SH-SY5Y (cell line): ENCODE results near the gene HTR1A.

ENCODE experiments used
- GATA2 ChIP-seq: IDR thresholded peaks from 2 replicates; pipeline ENCODE4 v1.6.1; 2011; ENCODE audit warnings: mild to moderate bottlenecking, low read depth, low read length
- GATA3 ChIP-seq: IDR thresholded peaks from 2 replicates; pipeline ENCODE4 v1.6.1; 2011; ENCODE audit warnings: low read depth, mild to moderate bottlenecking, low read length, moderate library complexity

- no peak for TF ChIP-seq GATA3
- TF ChIP-seq GATA2: no peak
Measured at GRCh38 chr5:63916786-63917185, 45.5 kb downstream of the HTR1A start.
